ENCODE measurements around the gene AVPI1.
"Not testable (repeated sequence)": the region's sequence is repeated elsewhere in the genome, so short reads cannot be mapped to it uniquely, and the experiment has no call there.

AVPI1 gene

DNA sequence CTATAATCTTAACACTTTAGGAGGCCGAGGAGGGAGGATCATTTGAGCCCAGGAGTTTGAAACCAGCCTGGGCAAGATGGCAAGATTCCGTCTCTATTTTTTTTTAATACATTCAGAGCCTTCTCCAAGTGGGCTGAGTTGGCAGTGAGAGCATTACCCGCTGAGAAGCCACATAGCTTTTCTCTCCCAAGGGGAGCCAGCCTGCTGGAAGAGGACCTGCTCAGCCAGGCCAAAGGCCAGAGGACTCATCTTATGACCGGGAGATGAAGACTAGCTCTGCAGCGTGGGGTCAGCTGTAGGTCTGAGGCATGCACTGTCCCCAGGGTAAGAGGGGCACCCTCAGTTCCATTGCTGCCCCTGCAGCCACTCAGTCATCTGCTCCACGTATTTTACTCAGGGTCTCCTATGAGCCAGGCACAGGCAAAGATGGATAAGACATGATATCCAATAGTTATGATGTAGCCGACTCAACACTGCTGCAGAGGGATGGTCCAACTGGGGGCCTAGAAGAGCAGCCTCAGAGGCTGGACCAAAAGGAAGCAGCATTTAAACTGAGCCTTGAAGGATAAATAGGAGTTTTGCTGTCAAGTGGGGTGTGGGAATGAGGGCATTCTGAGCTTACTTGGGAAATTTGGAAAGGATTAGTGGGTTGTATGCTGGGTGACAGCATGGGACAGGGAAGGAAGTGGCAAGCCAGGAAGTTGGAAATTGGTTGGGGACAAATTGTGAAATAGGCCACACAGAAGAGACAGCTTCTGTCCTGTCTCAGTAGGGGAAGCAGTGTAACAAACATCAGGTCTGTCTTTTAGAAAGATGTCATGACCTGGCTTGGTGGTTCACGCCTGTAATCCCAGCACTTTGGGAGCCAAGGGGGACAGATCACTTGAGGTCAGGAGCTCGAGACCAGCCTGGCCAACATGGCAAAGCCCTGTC is 24.9 kb upstream of the AVPI1 start:
- no peak for DNase-seq (ENCODE audit: low read depth in 2 of 2)

DNA sequence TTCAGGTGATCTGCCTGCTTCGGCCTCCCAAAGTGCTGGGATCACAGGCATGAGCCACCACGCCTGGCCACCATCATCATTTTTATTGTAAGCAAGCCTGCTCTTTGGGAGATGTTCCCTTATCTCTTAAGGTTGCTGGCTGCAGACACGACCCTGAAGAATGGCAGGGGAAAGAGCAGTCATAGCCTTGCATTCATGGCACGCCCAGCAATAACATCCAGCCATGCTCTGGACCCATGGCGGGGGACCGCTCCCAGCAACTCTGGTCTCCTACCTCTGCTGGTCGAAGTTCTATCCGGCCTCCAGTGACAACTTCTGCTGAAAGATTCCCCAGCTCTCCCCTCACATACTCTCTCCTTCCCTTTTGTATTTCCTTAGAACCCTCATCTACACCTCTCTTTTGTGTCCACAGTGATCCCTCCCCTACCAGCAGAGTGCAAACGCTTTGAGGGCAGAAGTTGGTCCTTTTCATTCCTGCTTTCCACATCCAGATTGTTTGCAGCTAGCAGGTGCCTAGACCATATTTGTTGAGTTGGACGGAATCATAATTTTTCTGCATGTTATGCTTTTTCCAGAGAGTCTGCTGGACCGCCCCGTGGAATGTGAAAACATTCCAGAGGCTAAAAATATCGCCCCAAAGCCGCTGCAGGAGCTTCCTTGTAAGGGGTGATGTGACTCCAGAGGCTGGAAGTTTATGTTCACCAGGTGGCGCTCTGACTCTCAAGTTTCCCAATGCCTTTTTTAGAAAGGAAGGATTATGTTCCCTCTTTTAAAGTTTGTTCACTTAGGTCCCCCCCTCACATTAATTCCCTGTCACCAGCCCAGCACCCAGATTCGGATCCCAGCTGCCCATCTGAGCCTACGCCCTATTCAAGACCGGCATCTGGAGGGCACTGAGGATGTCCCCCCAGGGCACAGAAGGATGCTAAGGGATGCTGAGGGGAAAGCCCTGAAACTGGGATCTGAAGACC is 22.2 kb upstream of the AVPI1 start:
- DNase-seq (ENCODE audit: low read depth in 2 of 2), result peak; percentile 26 to 29

DNA sequence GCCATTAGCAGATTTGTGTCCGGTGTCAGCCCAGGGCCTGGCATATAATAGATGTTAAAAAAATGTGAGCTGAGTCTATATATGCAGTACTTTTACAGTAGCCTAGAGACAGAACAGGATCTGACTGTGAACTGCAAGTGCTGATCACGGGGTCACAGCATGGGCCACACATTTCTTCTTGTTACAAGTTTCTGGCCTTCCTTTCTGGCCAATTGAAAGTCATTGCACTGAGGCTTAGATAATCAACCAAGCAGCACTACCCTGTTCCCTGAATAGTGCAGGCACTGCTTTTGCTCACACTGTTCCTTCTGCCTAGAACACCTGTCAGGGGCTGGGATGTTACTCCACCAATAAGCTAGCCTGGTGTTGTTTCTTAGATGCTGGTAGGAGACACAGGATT is 21.1 kb upstream of the AVPI1 start:
- no peak for DNase-seq (ENCODE audit: low read depth in 2 of 2)

DNA sequence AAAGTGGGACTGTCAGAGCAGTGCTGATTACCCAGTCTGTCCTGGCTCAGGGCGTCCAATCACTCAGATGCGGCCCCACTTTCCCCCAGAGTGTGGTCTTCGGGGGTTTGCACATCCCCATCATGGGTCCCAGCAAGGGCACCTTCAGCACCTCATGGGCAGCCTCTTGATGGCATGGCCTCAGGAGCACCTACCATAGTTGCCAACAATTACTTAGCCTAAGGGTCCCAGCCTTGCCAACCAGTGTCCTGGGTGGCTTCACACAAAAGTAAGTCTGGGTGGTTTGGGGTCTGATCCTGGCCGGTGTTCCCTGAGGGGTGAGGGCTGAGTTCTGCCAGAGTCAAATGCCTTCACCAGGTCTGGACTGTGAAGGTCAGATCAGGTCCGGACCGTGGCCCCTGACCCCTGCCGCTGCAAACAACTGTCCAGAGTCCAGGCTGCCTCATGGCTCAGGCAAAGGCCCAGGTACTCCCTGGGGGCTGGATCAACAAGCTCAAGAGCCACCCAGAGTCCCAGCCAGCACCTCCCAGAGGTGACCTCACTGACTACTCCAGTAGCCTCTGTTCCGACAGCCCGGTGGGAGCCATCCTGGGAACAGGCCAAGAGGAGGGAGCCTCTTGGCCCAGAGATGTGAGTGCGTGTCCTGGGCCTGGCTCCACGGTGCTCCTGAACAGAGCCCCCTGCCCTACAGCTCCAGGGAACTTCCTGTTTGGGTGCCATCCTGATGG is 20.3 kb upstream of the AVPI1 start:
- DNase-seq (ENCODE audit: low read depth in 2 of 2), result no peak

DNA sequence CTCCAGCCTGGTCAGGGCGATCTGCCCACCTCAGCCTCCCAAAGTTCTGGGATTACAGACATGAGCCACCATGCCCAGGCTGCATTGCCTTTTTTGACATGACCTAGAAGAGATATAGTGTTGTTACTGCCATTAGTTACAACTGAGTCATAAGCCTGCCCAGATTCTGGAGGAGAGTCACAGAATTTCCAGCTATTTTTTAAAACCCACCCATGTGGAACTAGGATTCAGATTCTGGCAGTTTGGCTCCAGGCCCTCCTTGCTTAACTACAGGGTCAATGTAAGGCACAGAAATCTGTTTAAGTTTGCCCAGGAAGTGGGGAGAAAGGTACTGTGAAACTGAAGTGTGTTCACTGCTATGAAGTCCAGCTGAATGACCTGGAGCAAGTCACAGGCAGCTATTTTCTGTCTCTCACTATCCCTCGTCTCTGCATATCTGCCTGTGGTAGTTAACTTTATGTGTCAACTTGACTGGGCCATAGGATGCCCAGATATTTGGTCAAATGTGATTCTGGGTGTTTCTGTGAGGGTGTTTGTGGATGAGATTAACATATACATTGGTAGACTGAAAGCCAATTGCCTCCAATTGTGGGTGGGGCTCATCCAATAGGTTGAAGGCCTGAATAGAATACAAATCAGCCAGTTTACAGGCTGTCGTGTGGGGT is 18.1 kb upstream of the AVPI1 start:
- no peak for DNase-seq (ENCODE audit: low read depth in 2 of 2)

DNA sequence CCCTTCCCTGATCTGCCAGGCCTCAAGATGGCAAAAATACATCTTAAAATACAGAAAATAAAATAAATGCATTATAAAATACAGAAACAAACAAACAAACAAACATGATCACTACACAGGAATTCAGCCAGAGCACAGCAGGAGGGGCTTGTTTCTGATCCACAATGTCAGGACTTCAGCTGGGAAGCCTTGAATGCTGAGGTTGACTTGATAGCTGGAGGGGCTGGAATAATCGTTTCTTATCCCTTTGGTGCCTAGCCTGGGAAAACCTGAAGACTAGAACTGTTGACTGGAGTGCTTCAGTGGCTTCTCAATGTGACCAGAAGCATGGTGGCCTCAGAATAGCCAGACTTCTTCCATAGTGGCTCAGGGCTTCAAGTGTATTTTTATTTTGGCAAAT is 17.3 kb upstream of the AVPI1 start:
- no peak for DNase-seq (ENCODE audit: low read depth in 2 of 2)

DNA sequence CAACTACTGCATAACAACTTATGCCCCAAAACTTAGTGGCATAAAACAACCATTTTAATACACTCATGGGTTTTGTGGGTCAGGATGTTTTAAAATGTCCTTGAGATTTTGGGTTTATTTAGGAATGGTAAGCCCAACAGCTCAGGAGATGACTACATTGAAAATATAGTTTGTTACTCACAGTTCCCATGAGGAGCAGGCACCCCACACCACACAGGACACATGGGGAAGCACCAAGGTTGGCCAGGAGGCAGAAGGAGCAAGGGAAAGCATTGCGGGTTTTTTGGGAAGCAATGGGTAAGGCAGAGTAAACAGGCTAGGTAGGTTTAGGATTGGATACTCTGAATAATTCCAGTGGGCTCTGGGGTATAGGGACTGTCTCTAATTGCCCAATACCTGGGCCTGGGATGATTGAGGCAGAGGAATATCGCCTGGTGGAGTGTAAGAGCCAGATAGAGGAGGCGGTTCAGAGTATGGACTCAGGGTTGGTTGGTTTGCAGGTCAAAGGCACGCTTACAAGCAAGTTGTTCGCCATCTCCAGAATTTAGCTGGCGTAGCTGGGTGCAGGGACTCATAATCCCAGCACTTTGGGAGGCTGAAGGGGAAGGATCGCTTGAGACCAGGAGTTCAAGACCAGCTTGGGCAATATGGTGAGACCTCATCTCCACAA is 16.5 kb upstream of the AVPI1 start:
- DNase-seq (ENCODE audit: low read depth in 2 of 2), result no peak

DNA sequence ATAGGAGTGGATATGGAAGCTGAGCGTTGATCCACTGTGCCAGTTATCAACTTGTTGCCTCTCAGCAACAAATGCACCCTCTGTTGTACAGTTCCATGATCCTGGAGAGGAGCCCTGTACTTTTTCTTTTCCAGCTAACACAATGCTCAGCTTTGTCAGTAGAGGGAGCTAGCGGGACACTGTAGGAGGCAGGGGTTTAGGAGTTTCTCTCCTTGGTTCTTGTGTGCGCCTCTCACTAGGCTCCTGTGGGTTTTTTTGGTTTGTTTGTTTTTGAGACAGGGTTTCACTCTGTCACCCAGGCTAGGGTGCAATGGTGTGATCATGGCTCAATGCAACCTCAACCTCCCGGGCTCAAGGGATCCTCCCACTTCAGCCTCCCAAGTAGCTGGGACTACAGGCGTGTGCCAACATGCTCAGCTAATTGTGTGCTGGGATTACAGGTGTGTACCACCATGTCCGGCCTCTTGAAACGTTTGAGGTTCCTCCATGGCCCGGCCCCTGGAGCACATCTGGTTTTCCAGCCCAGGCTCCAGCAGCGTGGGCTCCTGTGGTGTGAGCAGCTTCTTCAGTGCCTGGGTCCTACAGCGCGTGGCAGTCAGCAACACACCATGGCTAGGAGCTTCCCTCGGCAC is 14.5 kb upstream of the AVPI1 start:
- DNase-seq (ENCODE audit: low read depth in 2 of 2), result peak; percentile 21 to 33

DNA sequence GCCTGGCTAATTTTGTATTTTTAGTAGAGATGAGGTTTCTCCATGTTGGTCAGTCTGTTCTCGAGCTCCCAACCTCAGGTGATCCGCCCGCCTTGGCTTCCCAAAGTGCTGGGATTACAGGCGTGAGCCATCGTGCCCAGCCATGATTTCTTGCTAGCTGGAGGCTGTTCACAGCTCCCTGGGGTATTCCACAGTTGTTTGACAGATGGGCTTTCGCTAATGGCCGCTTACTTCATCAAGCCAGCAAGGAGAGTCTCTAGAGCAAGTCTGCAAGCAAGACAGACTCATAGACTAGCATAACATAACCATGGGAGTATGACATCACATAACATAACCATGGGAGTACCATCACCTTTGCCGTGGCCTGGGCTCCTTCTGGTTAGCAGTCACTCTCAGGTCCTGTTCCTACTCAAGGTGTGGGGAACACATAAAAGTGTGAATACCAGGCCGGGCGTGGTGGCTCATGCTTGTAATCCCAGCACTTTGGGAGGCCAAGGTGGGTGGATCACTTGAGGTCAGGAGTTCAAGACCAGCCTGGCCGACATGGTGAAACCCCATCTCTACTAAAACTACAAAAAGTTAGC is 11.1 kb upstream of the AVPI1 start:
- DNase-seq (ENCODE audit: low read depth in 2 of 2), result not testable (repeated sequence)

DNA sequence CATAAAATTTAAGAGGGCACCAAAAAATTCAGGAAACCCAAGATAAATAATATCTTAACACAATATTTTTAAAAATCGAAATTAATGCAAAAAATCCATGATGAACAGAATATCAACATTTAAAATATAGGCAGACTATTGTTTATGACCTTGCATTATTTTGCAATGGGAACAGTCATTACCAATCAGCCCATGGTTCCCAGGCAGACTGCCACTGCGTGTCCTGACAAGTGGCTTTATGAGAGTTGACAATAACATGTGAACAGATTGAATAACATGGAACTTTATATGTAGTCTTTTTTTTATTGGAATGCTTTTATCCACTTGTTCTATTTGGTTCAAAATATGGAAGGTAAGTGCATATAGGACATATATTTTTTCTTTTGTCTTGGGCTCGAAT is 3.1 kb upstream of the AVPI1 start:
- DNase-seq (ENCODE audit: low read depth in 2 of 2), result no peak

DNA sequence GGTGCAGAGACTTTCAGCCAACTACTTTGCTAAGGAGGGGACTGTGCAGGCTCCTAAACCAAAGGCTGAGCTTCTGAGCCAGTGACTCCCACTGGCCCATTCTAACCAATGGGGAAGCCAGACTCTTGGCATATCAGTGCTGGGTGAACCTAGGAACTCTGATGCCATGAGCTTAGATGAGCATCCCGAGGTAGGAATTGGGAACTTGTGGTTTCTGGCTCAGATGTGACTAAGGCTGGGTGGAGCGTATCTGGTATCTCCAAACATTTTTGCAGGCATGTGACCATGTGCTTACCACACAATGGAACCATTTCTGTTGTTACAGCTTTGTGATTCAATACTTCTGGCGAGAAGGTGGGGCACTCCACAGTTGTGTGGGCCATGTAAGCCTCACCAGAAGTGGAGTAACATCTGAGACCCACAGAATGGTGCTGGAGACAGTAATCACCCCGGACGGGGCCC is 2.5 kb upstream of the AVPI1 start:
- no peak for DNase-seq (ENCODE audit: low read depth in 2 of 2)

DNA sequence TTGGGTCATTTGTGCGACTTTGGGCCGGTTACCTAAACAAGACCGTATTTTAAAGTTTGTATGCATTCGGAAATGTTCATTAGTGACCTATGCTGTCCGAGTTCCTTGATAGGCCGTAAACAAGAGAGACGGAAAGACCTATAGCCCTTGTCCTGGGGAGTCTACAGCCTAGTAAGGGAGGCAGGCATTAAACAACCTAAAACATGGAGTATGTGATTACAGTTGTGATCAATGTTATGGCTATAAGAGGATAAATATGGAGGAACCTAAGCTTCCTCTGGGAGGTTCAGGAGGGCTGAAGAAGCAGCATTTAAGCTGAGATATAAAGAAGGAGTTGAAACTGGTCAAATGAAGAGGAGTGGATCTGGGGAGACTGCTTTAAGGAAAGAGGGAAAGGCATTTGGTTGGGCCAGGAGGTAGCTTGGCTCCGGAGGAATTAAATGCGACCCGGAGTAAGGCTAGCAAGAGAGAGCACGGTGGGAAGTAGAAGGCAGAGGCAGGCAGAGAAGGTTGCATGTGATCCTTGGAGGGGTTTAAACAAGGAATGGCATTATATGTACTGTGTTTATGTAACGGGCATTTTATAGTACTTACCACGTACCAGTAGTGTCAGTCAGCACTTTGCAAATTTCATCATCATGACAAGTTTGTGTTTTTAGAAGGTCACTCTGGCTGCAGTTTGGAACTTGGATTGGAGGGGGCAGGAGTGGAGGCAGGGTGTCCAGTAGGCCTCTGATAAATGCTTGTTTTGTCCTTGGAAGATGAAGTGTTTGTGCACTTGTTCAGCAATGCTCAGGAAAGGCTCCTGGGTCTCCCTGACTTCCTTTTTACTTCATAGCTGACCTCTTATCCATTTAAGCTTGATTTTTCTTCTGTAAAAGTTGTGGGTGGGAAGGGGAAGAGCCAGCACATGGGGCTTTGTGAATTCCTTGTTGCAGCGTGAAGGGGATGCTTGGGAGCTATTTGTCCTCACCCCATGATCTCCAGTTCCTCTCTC is 1.0 kb upstream of the AVPI1 start:
- DNase-seq (ENCODE audit: low read depth in 2 of 2), result no peak

DNA sequence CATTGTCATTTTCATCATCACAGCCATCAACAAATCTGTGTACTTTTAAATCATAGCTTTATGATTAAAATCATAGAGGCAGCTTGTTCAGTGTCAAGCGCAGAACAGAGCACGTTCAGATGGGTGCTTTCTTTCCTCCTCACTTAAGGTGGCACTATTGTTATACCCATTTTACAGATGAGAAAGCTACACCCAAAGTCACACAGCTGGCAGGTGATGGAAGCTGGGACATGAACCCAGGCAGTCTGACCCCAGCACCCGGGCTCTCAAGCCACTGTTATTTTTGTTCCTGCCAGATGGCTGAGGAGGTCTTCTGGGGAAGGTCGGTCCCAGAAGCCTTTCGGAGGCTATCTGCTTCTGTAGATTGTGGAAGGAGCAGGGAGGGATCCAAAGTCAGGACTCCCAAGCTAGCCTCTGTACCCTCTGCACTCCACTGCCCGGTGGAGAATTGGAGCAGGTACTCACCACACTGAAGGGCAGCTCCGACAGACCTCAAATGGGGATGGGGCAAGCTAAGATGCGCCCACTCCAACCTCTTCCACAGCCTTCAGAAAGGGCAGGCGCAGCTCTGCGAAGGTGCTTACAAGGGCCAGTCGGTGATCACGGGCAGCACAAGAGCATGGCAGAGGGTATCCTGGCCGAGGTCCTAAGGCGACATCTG is 610 bp downstream of the AVPI1 start:
- DNase-seq (ENCODE audit: low read depth in 2 of 2), result no peak

DNA sequence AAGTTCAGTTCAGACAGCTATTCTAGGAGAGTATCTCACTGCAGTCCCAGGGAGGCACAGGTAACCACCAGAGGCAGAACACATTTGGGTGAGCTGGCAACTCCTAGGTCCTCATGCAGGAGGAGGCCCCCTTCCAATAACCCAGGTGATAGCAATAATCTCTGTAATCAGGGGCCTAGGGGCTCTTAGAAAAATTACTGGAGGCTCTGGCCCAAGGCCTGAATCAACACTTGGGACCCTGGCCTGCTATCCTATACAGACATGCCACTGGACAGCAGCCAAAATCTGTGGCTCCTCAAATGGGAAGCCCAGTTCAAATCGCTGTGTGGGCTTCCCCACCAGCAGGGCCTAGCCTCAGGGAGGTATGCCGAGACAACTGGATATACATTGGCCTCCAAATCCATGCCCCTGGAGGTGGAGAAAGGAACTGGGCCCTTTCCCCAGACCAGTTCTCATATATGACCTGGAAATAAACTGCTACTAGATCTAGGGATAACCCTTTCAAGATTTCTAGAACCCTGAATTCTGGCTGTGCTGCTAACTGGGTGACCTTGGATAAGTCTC is 1.6 kb downstream of the AVPI1 start:
- DNase-seq (ENCODE audit: low read depth in 2 of 2), result no peak

DNA sequence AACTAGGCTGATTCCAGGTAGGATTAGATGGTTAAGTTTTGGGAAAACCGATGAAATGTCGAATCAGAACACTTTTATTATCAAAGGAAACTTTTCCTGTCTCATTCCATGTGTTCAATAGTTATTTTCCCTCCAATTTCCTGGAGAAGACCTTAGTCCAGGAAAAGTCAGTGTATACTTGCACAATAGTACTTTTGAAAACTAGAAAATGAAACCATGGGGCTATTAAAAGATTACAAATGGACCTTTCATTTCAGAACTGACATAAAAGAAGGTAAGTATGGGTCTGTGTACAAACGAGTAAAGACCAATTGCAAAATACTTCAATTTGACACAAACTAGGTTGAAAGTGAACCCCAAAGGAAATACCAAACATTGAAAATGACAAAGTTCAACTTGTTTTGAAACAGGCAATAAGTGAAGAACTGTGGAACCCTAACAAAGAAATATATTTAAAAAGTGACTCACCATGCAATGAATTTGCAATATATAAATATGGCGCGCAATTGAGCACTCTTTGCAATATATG is 2.1 kb downstream of the AVPI1 start:
- DNase-seq (ENCODE audit: low read depth in 2 of 2), result no peak

DNA sequence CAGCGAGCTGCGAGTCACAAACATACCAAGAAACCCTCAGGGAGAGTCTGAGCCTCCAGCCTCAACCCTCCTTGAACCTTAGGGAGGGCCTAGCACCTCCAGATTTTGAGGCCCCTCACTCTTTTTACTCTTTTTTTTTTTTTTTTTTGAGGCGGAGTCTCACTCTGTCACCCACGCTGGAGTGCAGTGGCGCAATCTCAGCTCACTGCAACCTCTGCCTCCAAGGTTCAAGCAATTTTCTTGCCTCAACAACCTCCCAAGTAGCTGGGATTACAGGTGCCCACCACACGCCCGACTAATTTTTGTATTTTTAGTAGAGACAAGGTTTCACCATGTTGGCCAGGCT is 2.7 kb downstream of the AVPI1 start:
- DNase-seq (ENCODE audit: low read depth in 2 of 2), result not testable (repeated sequence)

DNA sequence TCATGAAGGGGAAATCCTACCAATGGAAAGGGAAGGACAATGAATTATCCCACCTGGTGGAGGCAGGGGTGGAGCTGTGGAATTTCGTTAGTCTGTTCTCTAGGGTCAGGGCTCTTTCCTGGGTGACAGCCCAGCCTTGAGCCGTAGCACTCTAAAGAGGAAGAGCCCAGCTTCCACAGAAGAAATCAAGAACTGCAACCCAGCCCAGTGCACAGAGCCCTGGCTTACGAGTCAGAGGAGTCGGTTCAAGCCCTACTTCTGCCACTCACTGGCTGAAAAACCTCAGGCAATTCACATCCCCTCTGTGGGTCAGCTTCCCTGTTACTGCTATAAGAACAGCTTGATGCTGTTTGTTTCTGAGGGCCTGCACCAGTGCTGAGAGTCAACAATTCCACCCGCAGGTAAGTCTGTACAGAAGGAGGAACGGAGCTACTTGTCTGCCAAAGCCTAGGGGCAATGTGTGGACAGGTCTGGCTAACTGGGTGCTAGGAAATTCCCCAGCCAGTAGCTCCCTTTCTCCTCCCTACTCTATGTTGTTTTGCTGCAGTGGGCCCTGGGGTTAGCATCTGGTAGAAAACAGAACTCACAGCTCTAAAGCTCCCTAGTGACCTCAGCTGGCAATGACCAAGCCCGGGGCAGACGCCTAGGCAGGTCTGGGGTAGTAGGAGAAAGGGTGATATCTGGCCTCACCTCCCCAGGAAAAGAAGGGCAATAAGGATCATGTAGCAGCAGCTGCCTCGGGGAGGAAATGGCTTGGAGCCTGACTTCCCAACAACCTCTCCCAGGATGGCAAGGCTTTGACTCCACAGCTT is 3.3 kb downstream of the AVPI1 start:
- no peak for DNase-seq (ENCODE audit: low read depth in 2 of 2)
